ENCODE data around the gene CCDC33.

Gene CCDC33

GRCh38 chr15:74384881-74385643 lies 148.9 kb downstream of the CCDC33 start:
- DNase-seq, result peak; percentile 82

- DNase-seq, result no peak
These were observed 149.6 kb downstream of the CCDC33 start for GRCh38 chr15:74385733-74386132.
